H9 (cell line): ENCODE data around the gene IL21R. TPM values are rescaled to one million over a fixed set of nuclear protein-coding genes. Genes with fewer than 3 reads are reported as not detected.

ENCODE experiments used
- DNase-seq: peaks from one replicate; pipeline ENCODE4 v3.0.0-alpha.2; 2017
- H2AFZ ChIP-seq: one replicate; pipeline ENCODE4 v1.6.1; 2013; ENCODE audit warnings: mild to moderate bottlenecking, low read length, control low read depth, moderate library complexity
- H2AK5ac ChIP-seq: 2 replicates; pipeline ENCODE4 v1.6.1; 2013; ENCODE audit warnings: low read length, control low read depth, mixed read lengths; ENCODE audit not compliant: insufficient read length
- H2BK120ac ChIP-seq: one replicate; pipeline ENCODE4 v1.6.1; 2013; ENCODE audit warnings: low read depth, mild to moderate bottlenecking, low read length, control low read depth, inconsistent platforms; ENCODE audit not compliant: poor library complexity, severe bottlenecking
- H2BK12ac ChIP-seq: 2 replicates; pipeline ENCODE4 v1.6.1; 2013; ENCODE audit warnings: low read length, control low read depth, mixed read lengths, low read depth; ENCODE audit not compliant: insufficient read length
- H2BK15ac ChIP-seq: 2 replicates; pipeline ENCODE4 v1.6.1; 2013; ENCODE audit warnings: low read depth, low read length, control low read depth
- H2BK20ac ChIP-seq: one replicate; pipeline ENCODE4 v1.6.1; 2013; ENCODE audit warnings: low read depth, mild to moderate bottlenecking, low read length, control low read depth, inconsistent platforms; ENCODE audit not compliant: poor library complexity, severe bottlenecking
- H2BK5ac ChIP-seq: 2 replicates; pipeline ENCODE4 v1.6.1; 2013; ENCODE audit warnings: low read length, control low read depth, mixed read lengths; ENCODE audit not compliant: insufficient read length
- H3K14ac ChIP-seq: 2 replicates; pipeline ENCODE4 v1.6.1; 2013; ENCODE audit warnings: low read length, control low read depth; ENCODE audit not compliant: insufficient read depth
- H3K18ac ChIP-seq: 2 replicates; pipeline ENCODE4 v1.6.1; 2013; ENCODE audit warnings: low read depth, mild to moderate bottlenecking, mixed read lengths, low read length, control low read depth; ENCODE audit not compliant: insufficient read length
- H3K23ac ChIP-seq: 2 replicates; pipeline ENCODE4 v1.6.1; 2013; ENCODE audit warnings: low read length, control low read depth, mixed read lengths, low read depth; ENCODE audit not compliant: insufficient read length
- H3K23me2 ChIP-seq: 2 replicates; pipeline ENCODE4 v1.6.1; 2013; ENCODE audit warnings: low read depth, mild to moderate bottlenecking, mixed read lengths, low read length, control low read depth; ENCODE audit not compliant: insufficient read length, poor library complexity, severe bottlenecking
- H3K27ac ChIP-seq: 2 replicates; pipeline ENCODE4 v1.5.1; 2013; ENCODE audit warnings: low read length, control low read depth, mixed read lengths, low read depth; ENCODE audit not compliant: insufficient read length
- H3K27me3 ChIP-seq: 2 replicates; pipeline ENCODE4 v1.6.1; 2013; ENCODE audit warnings: low read length, control low read depth, inconsistent platforms; ENCODE audit not compliant: insufficient read depth
- H3K4ac ChIP-seq: 2 replicates; pipeline ENCODE4 v1.6.1; 2013; ENCODE audit warnings: low read depth, mild to moderate bottlenecking, control low read depth, inconsistent platforms, low read length, moderate library complexity
- H3K4me1 ChIP-seq: 2 replicates; pipeline ENCODE4 v1.6.1; 2013; ENCODE audit warnings: low read length, control low read depth, inconsistent platforms; ENCODE audit not compliant: insufficient read depth
- H3K4me2 ChIP-seq: 2 replicates; pipeline ENCODE4 v1.6.1; 2013; ENCODE audit warnings: low read length, control low read depth, mixed read lengths; ENCODE audit not compliant: insufficient read length, insufficient read depth
- H3K56ac ChIP-seq: 2 replicates; pipeline ENCODE4 v1.6.1; 2013; ENCODE audit warnings: low read depth, mild to moderate bottlenecking, mixed read lengths, low read length, control low read depth; ENCODE audit not compliant: insufficient read length
- H3K79me1 ChIP-seq: 2 replicates; pipeline ENCODE4 v1.6.1; 2013; ENCODE audit warnings: low read depth, mild to moderate bottlenecking, moderate library complexity, low read length, control low read depth, inconsistent platforms; ENCODE audit not compliant: insufficient read depth, poor library complexity, severe bottlenecking
- H3K79me2 ChIP-seq: 2 replicates; pipeline ENCODE4 v1.6.1; 2013; ENCODE audit warnings: low read length, control low read depth, inconsistent platforms; ENCODE audit not compliant: insufficient read depth
- H3K9ac ChIP-seq: 2 replicates; pipeline ENCODE4 v1.6.1; 2013; ENCODE audit warnings: low read length, control low read depth, mixed read lengths; ENCODE audit not compliant: insufficient read length; ENCODE audit errors: extremely low read depth
- H3K9me3 ChIP-seq: one replicate; pipeline ENCODE4 v1.6.1; 2013; ENCODE audit warnings: low read depth, low read length, inconsistent platforms; ENCODE audit not compliant: control insufficient read depth
- H3T11ph ChIP-seq: one replicate; pipeline ENCODE4 v1.6.1; 2013; ENCODE audit warnings: mild to moderate bottlenecking, low read length, control low read depth, inconsistent platforms
- H4K20me1 ChIP-seq: one replicate; pipeline ENCODE4 v1.6.1; 2013; ENCODE audit not compliant: control insufficient read depth, insufficient read length, insufficient read depth
- H4K5ac ChIP-seq: 2 replicates; pipeline ENCODE4 v1.6.1; 2013; ENCODE audit warnings: low read depth, mild to moderate bottlenecking, mixed read lengths, low read length, control low read depth; ENCODE audit not compliant: insufficient read length
- H4K8ac ChIP-seq: replicated peaks from 2 replicates; pipeline ENCODE4 v1.6.1; 2013; ENCODE audit warnings: low read length, control low read depth, mixed read lengths, low read depth; ENCODE audit not compliant: insufficient read length
- H4K91ac ChIP-seq: 2 replicates; pipeline ENCODE4 v1.6.1; 2013; ENCODE audit warnings: low read depth, mild to moderate bottlenecking, moderate library complexity, mixed read lengths, low read length, control low read depth; ENCODE audit not compliant: insufficient read length
- H3K27ac Mint-ChIP-seq, 3 experiments: 2 replicates in 2 of 3; 3 replicates in 1 of 3; pipeline ENCODE4 v1.8.0; 2020 to 2021; ENCODE audit warnings: mixed read lengths in 3 of 3, mild to moderate bottlenecking in 1 of 3, moderate library complexity in 1 of 3
- H3K27me3 Mint-ChIP-seq: 2 replicates; pipeline ENCODE4 v1.8.0; 2021; ENCODE audit warnings: low read depth, mild to moderate bottlenecking, moderate library complexity, mixed read lengths
- H3K36me3 Mint-ChIP-seq, 3 experiments: 2 replicates in 2 of 3; 3 replicates in 1 of 3; pipeline ENCODE4 v1.8.0; 2020 to 2021; ENCODE audit warnings: low read depth in 3 of 3, mixed read lengths in 3 of 3; ENCODE audit not compliant: insufficient read depth in 1 of 3
- H3K4me1 Mint-ChIP-seq, 2 experiments: 2 replicates each; pipeline ENCODE4 v1.8.0; 2020; ENCODE audit warnings: mixed read lengths in 2 of 2
- H3K4me3 Mint-ChIP-seq, 2 experiments: 2 replicates in 1 of 2; 3 replicates in 1 of 2; pipeline ENCODE4 v1.8.0; 2020 to 2021; ENCODE audit warnings: mild to moderate bottlenecking in 2 of 2, mixed read lengths in 2 of 2, moderate library complexity in 1 of 2
- H3K9me3 Mint-ChIP-seq, 2 experiments: 2 replicates in 1 of 2; 3 replicates in 1 of 2; pipeline ENCODE4 v1.8.0; 2020; ENCODE audit warnings: mild to moderate bottlenecking in 2 of 2, mixed read lengths in 2 of 2, moderate library complexity in 1 of 2
- WGBS: extraction: QIAGEN DNeasy Blood & Tissue Kit; methylation state at CpG from one replicate; pipeline ENCODE4 v1.1.7; 2013; ENCODE audit warnings: missing lambda C conversion rate, low lambda C conversion rate, mixed read lengths; ENCODE audit not compliant: insufficient read length; ENCODE audit errors: extremely low coverage; 5-methylcytosine and 5-hydroxymethylcytosine counted together
- total RNA-seq: library from RNA; stranded (reverse); gene quantifications from 2 replicates; pipeline ENCODE4 v1.2.1, GENCODE V29; 2021
- TF ChIP-seq, protein P1 (sequence below): fragments of 200-600 bp; sonication (generic); conservative IDR thresholded peaks from 3 replicates; pipeline ENCODE4 v1.8.0; 2021; ENCODE audit warnings: antibody characterized with exemption, mild to moderate bottlenecking

Gene IL21R
- total RNA-seq, 1 experiment from 2014 or later, result 0.07 TPM

DNA sequence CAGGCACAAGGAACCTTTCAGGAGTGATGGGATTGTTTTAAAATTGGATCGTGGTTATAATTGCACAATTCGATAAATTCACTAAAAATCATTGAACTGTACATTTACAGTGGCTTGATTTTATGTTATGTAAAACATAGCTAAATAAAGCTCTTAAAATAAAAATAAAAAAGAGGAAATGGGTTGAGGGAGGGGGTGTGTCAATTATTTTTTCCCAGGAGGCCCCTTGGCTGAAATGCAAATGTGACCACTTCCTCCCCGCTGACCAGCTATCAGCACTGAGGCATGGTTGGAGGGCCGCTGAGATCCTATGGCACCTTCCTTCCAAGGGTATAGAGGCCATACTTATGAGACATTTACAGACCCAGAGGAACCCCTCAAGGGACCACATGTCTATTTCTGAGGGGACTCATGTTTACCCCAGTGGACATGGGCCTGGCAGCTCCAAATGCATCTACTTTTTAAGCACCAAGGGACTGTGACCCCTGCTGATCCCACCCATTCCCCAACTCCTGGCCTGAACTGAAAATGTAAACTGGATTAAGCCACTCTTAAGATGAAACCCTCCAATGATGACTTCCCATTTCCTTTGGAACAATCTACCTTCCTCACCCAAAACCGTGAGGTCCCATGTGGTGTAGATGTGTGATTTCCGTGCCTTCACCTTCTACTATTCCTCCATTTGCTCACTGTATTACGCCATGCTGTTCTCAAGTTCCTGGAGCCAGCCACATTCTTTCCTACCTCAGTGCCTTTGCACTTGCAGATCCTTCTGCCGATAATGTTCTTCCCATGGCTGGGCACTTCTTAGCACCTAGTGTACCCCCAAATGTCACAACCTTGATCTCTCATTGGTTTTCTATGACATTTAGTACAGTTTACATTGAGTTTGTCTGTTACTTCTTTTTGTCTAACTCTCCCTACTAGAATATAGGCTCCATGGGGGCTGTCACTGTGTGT lies 2.8 kb upstream of the IL21R start:
- H3K27me3 Mint-ChIP-seq, result peaks cover 3% of the 10 kb centered on the region; the same call in 1 of the 2 replicates
- H3K9me3 ChIP-seq, result no peaks in the 10 kb centered on the region
- TF ChIP-seq, protein P1, sequence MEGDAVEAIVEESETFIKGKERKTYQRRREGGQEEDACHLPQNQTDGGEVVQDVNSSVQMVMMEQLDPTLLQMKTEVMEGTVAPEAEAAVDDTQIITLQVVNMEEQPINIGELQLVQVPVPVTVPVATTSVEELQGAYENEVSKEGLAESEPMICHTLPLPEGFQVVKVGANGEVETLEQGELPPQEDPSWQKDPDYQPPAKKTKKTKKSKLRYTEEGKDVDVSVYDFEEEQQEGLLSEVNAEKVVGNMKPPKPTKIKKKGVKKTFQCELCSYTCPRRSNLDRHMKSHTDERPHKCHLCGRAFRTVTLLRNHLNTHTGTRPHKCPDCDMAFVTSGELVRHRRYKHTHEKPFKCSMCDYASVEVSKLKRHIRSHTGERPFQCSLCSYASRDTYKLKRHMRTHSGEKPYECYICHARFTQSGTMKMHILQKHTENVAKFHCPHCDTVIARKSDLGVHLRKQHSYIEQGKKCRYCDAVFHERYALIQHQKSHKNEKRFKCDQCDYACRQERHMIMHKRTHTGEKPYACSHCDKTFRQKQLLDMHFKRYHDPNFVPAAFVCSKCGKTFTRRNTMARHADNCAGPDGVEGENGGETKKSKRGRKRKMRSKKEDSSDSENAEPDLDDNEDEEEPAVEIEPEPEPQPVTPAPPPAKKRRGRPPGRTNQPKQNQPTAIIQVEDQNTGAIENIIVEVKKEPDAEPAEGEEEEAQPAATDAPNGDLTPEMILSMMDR, result no peak
- no peaks in the 10 kb centered on the region for H3K79me1 ChIP-seq
- no peaks in the 10 kb centered on the region for H3K4me1 ChIP-seq
- H4K91ac ChIP-seq, result no peak overlapping the region
- no peak overlapping the region for H2AK5ac ChIP-seq
- H3K36me3 Mint-ChIP-seq, result no peaks in the 10 kb centered on the region; a peak in 1 of 7 replicates
- no peak overlapping the region for H3K14ac ChIP-seq
- H4K5ac ChIP-seq, result no peak overlapping the region
- no peak overlapping the region for H3K27ac ChIP-seq
- no peak for DNase-seq
- H3K4ac ChIP-seq, result no peak overlapping the region
- H3T11ph ChIP-seq, result no peak overlapping the region
- no peak overlapping the region for H3K4me2 ChIP-seq
- H3K27me3 ChIP-seq, result no peaks in the 10 kb centered on the region
- no peaks in the 10 kb centered on the region for H3K23me2 ChIP-seq
- no peaks in the 10 kb centered on the region for H3K79me2 ChIP-seq
- H2BK5ac ChIP-seq, result no peak overlapping the region
- H3K56ac ChIP-seq, result no peak overlapping the region
- H3K4me1 Mint-ChIP-seq, result peaks cover 9 to 11% of the 10 kb centered on the region in 2 experiments; a peak in 3 of 4 replicates
- H3K4me3 Mint-ChIP-seq, result no peak overlapping the region
- no CpG with 5 or more reads among the region's 8 CpGs for WGBS
- no peak overlapping the region for H2BK15ac ChIP-seq
- H4K8ac ChIP-seq, result no peak overlapping the region
- no peak overlapping the region for H2BK20ac ChIP-seq
- no peak overlapping the region for H2AFZ ChIP-seq
- H3K27ac Mint-ChIP-seq, result no peak overlapping the region; a peak in 2 of 7 replicates
- no peak overlapping the region for H3K9ac ChIP-seq
- H4K20me1 ChIP-seq, result no peaks in the 10 kb centered on the region
- H2BK12ac ChIP-seq, result no peak overlapping the region
- no peak overlapping the region for H3K18ac ChIP-seq
- H3K9me3 Mint-ChIP-seq, result no peaks in the 10 kb centered on the region; a peak in 1 of 5 replicates
- no peak overlapping the region for H2BK120ac ChIP-seq
- no peak overlapping the region for H3K23ac ChIP-seq
